AG10803 (cell line): ENCODE results near the gene NFS1.
"Not testable (repeated sequence)": the region's sequence is repeated elsewhere in the genome, so short reads cannot be mapped to it uniquely, and the experiment has no call there.

ENCODE experiments used
- DNase-seq: peaks from one replicate; pipeline ENCODE4 v3.0.0; 2010; ENCODE audit warnings: low read depth
- H3K4me3 ChIP-seq: 2 replicates; pipeline ENCODE4 v1.5.1; 2011; ENCODE audit warnings: mild to moderate bottlenecking, low read length, control low read depth
- TF ChIP-seq, protein P1 (sequence below): conservative IDR thresholded peaks from 2 replicates; pipeline ENCODE4 v1.5.1; 2011; ENCODE audit warnings: mild to moderate bottlenecking, low read length, control low read depth, inconsistent platforms

The NFS1 gene

DNA sequence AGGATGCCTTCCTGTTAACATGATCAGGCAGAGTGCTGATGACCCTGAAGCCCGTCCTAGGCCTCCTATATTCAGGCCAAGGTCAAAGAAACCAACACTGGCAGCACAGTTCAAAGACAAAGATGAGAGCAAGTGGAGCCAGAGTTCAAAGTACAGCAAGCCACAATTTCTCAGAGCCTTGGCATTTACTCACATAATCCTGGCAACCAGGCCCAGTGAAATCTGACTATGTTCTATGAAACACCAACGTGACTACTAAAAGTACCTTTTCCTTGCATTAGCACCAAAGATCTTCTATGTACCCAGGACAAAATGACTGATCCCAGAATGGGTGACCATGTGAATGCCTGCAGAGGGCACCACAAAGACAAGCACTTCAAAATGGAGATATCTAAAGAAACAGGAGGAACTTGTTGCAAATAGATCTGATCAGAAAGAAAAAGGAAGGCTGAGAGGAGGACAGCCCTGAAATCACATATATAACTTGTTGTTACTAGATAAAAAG lies 3.9 kb downstream of the NFS1 start:
- no peak for DNase-seq
- no peak overlapping the region for H3K4me3 ChIP-seq
- TF ChIP-seq, protein P1, sequence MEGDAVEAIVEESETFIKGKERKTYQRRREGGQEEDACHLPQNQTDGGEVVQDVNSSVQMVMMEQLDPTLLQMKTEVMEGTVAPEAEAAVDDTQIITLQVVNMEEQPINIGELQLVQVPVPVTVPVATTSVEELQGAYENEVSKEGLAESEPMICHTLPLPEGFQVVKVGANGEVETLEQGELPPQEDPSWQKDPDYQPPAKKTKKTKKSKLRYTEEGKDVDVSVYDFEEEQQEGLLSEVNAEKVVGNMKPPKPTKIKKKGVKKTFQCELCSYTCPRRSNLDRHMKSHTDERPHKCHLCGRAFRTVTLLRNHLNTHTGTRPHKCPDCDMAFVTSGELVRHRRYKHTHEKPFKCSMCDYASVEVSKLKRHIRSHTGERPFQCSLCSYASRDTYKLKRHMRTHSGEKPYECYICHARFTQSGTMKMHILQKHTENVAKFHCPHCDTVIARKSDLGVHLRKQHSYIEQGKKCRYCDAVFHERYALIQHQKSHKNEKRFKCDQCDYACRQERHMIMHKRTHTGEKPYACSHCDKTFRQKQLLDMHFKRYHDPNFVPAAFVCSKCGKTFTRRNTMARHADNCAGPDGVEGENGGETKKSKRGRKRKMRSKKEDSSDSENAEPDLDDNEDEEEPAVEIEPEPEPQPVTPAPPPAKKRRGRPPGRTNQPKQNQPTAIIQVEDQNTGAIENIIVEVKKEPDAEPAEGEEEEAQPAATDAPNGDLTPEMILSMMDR: no peak

DNA sequence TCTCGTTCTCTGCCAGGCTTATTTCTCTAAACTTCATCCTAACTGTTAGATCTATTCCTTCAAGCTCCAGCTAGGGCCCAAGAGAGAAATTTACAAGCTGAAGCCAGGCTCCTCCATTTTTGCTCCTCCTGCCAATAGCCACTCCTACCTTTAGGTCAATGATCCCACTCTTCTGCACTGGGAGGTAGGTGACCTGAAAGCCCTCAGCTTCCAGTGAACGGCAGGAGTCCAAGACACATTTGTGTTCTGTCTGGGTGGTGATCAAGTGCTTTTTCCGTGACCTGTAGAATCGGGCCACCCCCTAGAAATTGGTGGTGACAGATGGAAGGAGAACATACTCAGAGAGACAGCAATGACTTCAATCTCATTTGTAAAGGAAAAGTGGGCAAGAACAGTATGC lies 8.9 kb downstream of the NFS1 start:
- TF ChIP-seq, protein P1: no peak
- no peak for DNase-seq

DNA sequence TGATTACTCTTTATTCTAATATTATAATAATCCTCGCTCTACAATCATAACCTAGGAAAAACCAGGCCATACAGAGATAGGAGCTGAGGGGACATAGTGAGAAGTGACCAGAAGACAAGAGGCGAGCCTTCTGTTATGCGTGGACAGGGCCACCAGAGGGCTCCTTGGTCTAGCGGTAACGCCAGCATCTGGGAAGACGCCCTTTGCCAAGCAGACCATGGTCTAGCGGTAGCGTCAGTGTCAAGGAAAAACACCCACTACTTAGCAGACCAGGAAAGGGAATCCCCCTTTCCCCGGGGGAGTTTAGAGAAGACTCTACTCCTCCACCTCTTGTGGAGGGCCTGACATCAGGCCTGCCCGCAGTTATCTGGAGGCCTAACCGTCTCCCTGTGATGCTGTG lies 12.3 kb downstream of the NFS1 start:
- not testable (repeated sequence) for DNase-seq, H3K4me3 ChIP-seq
- TF ChIP-seq, protein P1: peak; percentile 26

More for the DNA sequence above, 8.9 kb downstream of the NFS1 start:
- H3K4me3 ChIP-seq: no peak overlapping the region

DNA sequence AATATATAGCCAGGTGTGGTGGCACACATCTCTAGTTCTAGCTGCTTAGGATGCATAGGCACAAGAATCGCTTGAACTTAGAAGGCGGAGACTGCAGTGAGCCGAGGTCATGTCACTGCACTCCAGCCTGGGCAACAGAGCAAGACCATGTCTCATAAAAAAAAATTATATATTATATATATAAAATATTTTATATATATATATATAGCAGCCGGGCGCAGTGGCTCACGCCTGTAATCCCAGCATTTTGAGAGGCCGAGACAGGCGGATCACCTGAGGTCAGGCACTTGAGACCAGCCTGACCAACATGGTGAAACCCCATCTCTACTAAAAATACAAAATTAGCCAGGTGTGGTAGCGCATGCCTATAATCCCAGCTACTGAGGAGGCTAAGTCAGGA lies 13.8 kb downstream of the NFS1 start:
- H3K4me3 ChIP-seq: not testable (repeated sequence)

DNA sequence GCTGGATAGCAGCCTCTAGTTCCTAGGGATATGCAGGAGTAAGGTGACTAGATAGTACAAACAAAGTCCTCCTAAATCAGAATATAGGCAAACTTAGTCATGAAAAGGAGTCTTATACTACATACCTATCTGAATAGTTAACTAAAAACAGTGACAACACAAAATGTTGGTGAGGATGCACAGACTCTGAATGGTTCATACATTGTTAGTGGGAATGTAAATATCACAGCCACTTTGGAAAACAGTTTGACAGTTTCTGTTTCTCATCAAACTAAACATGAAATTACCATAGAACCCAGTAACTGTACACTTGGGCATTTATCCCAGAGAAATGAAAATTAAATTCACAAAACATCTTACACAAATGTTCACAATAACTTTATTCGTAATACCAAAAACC lies 17.2 kb downstream of the NFS1 start:
- no peak for DNase-seq
- H3K4me3 ChIP-seq: no peak overlapping the region
- TF ChIP-seq, protein P1: no peak

More for the DNA sequence above, 13.8 kb downstream of the NFS1 start:
- not testable (repeated sequence) for DNase-seq

DNA sequence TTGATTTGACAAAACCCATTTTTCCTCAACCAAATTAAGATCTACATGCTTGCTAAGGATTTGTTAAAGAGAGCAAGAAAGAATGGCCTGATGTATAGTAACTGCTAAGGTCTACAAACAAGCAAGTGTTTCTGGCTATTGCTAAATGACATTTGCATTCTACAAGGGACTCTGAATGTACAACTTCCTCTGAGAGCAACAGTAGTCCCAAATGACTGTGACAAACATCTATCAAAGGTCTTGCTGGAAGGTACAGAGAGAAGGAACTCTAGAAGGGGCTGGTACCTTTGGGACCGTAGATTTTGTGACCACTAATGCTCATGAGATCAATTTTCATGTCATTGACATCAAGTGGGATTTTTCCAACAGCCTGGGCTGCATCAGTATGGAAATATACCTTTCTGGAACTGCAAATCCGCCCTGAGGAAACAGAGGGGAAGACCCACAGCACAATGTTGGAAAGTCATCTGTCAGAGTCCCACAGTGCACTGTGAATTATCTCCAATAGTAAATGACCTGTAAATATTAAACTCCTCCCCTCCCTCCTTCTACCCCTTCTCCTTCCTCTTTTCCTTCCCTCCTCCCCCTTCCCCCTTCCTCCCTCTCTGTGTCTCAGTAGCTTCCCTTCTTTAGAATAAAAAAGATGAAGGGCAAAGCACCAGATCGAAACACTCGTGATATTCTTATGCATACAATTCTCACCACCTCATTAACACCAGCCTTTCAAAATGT lies 18.5 kb downstream of the NFS1 start:
- no peak overlapping the region for H3K4me3 ChIP-seq
- no peak for DNase-seq
- TF ChIP-seq, protein P1: no peak

DNA sequence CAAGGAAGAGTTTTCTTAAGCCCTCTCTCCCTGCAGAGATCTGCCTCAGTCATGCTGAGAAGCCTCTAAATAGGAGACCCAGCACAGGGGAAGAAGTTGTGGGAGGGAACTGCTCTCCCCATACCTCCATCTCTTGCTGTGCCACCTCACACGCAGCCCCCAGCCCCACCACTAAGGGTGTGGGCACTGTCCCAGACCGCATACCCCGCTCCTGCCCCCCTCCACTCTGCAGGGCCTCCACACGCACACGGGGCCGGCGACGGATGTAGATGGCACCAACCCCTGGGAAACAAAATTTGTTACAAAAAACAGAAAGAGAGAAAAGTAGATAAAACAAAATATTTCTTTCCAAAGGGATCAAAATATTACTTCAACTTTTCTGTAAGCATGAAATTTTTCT lies 24.2 kb downstream of the NFS1 start:
- TF ChIP-seq, protein P1: no peak
- DNase-seq: no peak
- no peak overlapping the region for H3K4me3 ChIP-seq

DNA sequence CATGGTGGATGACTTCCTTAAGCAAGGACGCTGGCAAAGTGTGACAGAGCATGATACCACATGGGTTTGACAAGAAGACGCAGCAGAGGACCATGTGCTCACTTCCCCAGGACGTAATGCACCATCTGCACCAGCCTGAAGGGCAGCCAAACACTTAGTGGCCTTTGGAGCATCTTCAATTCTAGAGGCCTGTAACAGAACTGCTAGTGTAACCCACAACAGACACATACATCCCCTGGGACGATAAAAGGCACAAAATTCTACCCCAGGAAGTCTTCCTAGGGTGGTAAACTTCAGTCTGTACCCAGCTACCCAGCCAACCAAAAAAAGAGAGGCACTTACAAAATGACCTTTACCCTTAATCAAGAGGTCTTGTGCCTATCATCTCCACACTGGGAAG lies 25.3 kb downstream of the NFS1 start:
- DNase-seq: no peak
- TF ChIP-seq, protein P1: no peak
- H3K4me3 ChIP-seq: no peak overlapping the region
